Activated T-cell treated with anti-CD3 and anti-CD28 coated beads for 48 hours (primary cell): ENCODE results near the gene SFMBT1.

Experiments used
- DNase-seq: peaks from one replicate; pipeline ENCODE4 v3.0.0-alpha.2; 2020; ENCODE audit warnings: low read depth

Gene SFMBT1

GRCh38 chr3:52986938-52987337 is 58.9 kb downstream of the SFMBT1 start:
- no peak for DNase-seq

GRCh38 chr3:52986049-52986448 is 59.8 kb downstream of the SFMBT1 start:
- no peak for DNase-seq

- DNase-seq: no peak
Measured at GRCh38 chr3:52983828-52984227, 62.0 kb downstream of the SFMBT1 start.

- DNase-seq: peak; percentile 46
Measured at GRCh38 chr3:52983336-52983807, 62.5 kb downstream of the SFMBT1 start.

- no peak for DNase-seq
Measured at GRCh38 chr3:52982839-52983238, 63.0 kb downstream of the SFMBT1 start.

DNA sequence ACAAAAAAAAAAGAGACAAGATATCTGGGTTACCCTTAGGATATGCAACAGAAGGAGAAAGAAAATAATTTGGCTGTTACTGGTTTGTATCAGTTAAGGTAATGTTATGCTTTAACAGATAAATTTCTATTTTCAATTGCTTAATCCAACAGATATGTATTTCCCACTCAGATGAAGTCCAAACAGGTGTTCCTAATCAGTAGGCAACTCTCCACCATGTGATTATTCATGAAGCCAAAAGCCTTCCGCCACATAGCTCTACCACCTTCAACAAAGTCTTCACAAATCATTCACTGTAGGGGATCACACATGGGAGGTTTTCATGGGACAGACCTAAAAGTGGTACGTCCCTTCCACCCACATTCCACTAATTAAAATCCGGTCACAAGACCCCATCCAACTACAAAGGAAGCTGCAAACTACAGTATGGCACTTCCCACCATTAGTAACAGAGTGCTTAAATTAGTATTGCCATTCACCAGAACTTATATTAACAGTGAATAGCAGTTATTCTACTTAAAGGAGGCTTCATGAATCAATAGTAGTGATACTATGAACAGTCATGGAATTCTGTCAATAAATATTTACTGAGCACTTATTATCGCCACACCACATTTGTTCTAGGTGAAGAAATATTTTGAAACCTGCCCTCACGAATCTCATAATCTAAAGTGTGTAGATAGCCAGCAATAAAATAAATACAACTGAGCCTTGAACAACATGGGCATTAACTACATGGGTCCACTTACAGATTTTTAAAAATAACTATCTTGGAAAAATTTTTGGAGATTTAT is 66.5 kb downstream of the SFMBT1 start:
- DNase-seq: no peak

DNA sequence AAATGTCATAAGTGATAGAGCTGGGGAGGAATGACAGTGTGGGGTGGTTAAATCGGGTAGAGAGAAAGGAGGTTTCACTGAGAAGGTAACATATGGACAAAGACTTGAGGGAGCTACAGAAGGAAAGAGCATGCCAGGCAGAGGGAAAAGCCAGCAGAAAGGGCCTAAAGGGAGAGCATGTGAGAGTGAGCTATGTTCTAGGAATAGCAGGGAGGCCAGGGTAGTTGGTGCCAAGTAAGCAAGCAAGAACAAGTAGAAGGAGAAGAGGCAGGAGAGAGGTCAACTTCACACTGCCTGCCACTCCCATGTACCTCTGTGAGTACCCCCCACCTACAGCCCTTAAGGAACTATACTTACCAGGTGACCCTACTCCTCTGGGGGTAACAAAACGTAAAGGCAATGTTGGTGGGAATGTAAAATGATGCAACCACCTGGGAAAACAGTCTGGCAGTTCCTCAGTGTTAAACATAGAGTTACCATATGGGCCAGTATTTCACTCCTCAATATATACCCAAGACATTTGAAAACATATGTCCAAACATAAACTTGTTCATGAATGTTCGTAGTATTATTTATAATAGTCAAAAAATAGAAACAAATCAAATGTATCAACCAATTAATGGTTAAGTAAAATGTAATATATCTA is 67.6 kb downstream of the SFMBT1 start:
- no peak for DNase-seq

DNA sequence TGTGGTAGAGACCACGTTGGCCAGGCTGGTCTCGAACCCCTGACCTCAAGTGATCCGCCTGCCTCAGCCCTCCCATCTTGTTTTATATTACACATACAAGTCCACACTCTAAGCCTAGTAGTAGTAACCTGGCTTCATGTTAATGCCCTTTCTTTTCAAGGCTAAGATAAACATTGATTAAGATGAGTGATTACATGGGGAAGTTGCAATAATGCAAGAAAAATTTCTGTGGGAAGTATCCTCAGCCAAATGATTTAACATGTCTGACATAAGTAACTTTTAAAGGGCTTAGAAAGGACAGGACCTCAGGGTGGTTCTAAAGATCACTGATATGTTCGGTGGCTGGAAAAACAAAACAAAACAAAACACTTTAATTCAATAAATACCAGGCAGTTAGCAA is 72.1 kb downstream of the SFMBT1 start:
- no peak for DNase-seq

DNA sequence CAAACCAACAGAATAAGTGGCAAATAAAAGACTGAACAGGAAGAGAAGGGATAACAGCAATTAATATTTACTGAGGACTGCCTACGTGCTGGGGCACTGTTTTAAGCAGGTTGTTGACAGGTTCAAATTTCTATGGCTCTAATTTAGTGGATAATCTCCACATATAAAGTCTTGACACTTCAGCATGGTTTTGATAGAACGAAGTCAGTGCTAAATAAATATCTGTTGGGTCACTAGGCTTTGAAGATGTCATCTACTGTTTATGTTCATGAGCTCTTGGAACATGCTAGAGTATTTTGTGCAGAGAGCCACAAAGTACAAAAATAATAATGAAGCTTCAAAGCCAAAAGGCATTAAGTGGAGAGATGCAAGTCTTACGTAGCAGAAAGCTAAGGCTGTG is 74.0 kb downstream of the SFMBT1 start:
- DNase-seq: no peak

DNA sequence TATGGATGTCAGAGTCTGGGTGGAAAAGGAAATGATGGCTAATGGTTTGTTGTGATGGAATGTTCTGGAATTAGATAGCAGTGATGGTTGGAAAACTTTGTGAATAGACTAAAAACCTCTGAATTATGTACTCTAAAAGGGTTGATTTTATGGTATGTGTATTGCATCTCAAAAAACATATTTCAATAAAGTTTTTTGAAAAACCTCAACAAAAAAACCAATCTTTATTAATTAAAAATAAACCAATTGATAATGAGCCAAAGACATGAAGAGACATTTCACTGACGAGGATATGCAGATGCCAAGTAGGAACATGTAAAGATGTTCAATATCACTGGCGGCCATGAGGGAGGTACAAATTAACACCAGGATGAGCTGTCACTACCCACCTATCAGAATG is 78.5 kb downstream of the SFMBT1 start:
- DNase-seq: no peak

DNA sequence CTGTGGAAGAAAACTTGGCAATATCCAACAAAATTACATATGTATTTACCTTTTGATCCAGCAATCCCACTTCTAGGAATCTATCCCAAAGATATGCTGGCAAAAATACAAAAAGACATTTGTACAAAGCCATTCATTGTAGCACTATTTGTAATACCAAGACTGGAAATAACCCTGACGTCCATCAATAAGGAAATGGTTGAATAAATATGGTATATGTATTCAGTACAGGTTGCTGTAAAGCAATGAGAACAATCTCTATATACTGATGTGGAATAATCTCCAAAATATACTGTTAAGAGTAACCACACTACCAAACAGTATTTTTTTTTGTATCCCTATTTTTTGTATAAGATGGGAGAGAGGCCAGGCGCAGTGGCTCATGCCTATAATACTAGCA is 83.7 kb downstream of the SFMBT1 start:
- DNase-seq: no peak

DNA sequence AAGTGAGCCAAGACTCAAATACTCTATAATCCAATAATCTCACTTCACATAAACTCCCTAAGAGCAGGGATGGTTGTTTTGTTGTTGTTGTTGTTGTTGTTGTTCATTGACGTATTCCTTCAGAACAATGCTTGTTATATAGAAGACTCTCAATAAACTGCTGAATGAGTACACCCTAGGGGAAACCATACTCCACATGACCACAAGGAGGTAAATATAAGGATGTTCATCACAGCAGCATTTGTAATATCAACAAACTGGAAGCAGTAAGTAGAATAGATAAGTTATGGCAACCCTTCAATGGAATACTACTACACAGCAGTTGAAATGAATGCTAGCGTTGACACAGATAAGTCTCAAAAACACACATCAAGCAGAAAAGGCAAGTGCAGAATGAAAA is 86.1 kb downstream of the SFMBT1 start:
- no peak for DNase-seq

DNA sequence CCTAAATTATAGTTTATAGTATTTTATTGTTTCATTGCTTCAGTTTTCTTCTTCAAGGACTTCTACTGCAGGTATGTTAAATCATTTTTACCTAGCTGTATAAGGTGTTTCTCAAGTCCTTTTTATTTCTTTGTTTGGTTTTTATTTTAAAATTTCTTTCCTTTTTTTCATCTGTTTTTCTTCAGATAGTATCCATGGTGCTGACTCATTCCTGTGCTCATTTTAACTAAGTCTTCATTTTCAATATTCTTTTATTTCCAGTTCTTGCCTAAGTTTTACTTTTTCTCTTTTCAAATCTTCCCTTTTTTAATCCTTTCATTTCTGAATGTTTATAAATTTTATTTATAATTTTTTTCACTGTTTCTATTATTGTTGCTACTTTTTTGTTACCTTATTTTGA is 106.3 kb downstream of the SFMBT1 start:
- DNase-seq: no peak

- peak; percentile 24 for DNase-seq
Measured at GRCh38 chr3:52934630-52935530, 111.0 kb downstream of the SFMBT1 start.

- no peak for DNase-seq
Measured at GRCh38 chr3:52931889-52932288, 114.0 kb downstream of the SFMBT1 start.

GRCh38 chr3:52931328-52931727 is 114.5 kb downstream of the SFMBT1 start:
- no peak for DNase-seq

DNA sequence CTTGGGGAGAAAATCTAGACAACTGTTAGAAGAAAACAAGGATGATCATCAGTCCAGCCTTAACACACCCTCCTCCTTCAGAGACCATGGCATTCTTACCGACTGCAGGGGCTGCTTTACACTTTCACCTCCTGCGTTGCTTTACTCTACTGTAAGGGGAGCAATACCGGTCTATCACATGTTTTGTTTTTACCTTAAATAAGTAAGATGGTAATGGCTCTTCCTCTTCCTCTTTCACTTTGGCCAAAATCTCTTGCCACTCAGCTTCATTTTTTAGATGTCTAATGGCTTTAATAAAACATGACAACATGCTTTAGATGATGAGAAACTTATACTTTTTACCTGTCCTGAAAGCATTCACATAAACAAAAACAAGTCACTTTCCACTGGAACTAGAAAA is 115.1 kb downstream of the SFMBT1 start:
- no peak for DNase-seq

GRCh38 chr3:52926554-52926953 is 119.3 kb downstream of the SFMBT1 start:
- no peak for DNase-seq

DNA sequence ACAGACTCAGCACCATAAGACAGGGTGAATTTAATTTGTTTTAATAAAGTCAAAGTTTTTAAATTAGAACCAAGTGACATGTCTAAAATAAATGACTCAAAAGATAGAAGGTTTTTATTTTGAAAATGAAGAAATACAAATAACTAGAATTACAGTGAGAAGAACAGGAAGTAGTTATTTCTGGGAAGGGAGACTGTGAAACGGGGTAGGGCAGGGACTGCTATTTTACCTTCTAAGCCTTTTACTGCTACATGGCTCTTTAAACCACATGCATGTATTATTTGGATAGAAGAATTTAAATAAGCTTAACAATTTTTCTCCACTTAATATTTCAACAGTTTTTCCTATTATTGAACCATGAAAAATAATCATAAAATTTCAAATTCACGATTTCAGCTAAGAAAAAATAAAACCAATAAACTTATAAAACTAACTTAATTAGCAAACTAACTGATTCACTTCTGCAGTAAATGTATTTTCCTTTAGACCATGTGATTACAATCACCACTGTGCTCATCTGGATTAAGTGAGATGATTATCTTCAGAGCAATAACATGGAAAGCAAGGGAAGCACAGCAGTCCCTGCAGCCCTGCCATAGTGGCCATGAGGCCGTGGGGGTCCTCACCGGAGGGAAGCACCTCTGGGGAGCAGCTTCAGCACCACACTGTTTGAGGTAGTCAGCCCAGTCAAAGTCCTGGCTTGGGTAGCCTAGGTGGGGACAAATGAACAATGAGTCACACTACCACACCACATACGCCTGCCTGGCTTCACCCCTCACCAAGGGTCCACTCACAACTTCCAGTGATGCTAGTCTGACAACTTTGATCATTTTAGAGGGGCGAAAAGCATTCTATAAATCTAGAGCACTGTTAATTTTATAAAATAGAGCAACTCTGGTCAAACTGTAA is 120.2 kb downstream of the SFMBT1 start:
- no peak for DNase-seq

DNA sequence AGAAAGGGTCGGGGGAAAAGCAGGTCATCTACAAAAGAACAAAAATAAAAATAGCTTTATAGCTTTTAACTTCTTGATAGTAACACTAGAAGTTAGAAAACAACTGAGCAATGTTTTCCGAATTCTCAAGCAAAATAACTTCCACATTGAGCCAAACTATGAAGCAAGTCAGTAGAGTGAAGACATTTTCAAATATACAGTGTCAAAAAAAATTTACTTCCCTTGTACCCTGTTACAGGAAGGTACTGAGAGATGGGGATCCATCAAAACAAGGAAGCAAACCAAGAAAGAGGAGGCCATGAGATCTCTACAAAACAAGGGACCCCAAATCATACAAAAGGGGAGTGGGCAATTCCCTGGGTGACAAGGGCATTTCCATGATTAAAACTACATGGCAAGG is 121.9 kb downstream of the SFMBT1 start:
- DNase-seq: no peak

DNA sequence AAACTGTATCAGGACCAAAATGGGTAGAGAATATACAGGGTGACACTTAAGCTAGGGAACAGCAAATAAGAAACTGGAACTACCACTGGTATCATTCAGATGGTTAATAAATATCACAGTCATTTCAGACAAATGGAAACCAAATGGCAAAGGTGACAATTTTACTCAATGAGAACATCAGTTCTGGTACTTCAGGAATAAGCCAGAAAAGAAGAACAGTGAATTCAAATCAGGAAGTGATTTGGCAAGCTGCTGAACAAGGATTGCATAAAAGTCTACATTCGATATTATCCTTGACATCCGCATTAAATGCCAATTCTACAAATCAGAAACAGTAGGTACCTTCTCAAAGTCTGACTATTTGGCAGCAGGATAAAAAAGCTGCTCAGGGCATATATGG is 125.0 kb downstream of the SFMBT1 start:
- no peak for DNase-seq

- DNase-seq: no peak
Measured at GRCh38 chr3:52917044-52917443, 128.8 kb downstream of the SFMBT1 start.
